T follicular helper cell (primary cell): ENCODE data around the gene PARP8.

ENCODE experiments used
- DNase-seq: peaks from one replicate; pipeline ENCODE4 v3.0.0-alpha.2; 2020; ENCODE audit warnings: low read depth

The PARP8 gene

GRCh38 chr5:50846261-50846660 is 179.8 kb downstream of the PARP8 start:
- no peak for DNase-seq

GRCh38 chr5:50849554-50849953 is 183.1 kb downstream of the PARP8 start:
- DNase-seq: no peak

GRCh38 chr5:50853151-50853550 is 186.7 kb downstream of the PARP8 start:
- DNase-seq: no peak

- no peak for DNase-seq
These were observed 187.6 kb downstream of the PARP8 start for GRCh38 chr5:50854082-50854481.

- DNase-seq: no peak
These were observed 188.6 kb downstream of the PARP8 start for GRCh38 chr5:50855001-50855400.

GRCh38 chr5:50856401-50857119 is 190.1 kb downstream of the PARP8 start:
- no peak for DNase-seq

GRCh38 chr5:50863534-50864170 is 197.2 kb downstream of the PARP8 start:
- DNase-seq: no peak

- no peak for DNase-seq
These were observed 198.0 kb downstream of the PARP8 start for GRCh38 chr5:50864466-50864865.

GRCh38 chr5:50866415-50866814 is 200.0 kb downstream of the PARP8 start:
- no peak for DNase-seq

- no peak for DNase-seq
These were observed 200.7 kb downstream of the PARP8 start for GRCh38 chr5:50867140-50867539.

- no peak for DNase-seq
These were observed 207.3 kb downstream of the PARP8 start for GRCh38 chr5:50873595-50874277.

GRCh38 chr5:50874306-50875001 is 208.0 kb downstream of the PARP8 start:
- DNase-seq: no peak

GRCh38 chr5:50875002-50875344 is 208.5 kb downstream of the PARP8 start:
- no peak for DNase-seq

GRCh38 chr5:50878470-50878869 is 212.0 kb downstream of the PARP8 start:
- DNase-seq: no peak

GRCh38 chr5:50881407-50881806 is 215.0 kb downstream of the PARP8 start:
- no peak for DNase-seq

- DNase-seq: no peak
These were observed 220.4 kb downstream of the PARP8 start for GRCh38 chr5:50886657-50887345.

GRCh38 chr5:50887889-50888633 is 221.6 kb downstream of the PARP8 start:
- no peak for DNase-seq

- no peak for DNase-seq
These were observed 222.3 kb downstream of the PARP8 start for GRCh38 chr5:50888751-50889150.

- DNase-seq: no peak
These were observed 223.4 kb downstream of the PARP8 start for GRCh38 chr5:50889790-50890189.
